H1 (cell line): ENCODE measurements around the gene ALDH3A1. TPM values are rescaled to one million over a fixed set of nuclear protein-coding genes. Genes with fewer than 3 reads are reported as not detected.

Experiments used
- CTCF ChIA-PET: fragments of 300-600 bp; sonication (Branson Sonifier 250); formaldehyde crosslinking; loops from one replicate; lab custom pipeline; 2021; ENCODE audit not compliant: partially characterized antibody; lab: Charles Lee
- POLR2A ChIA-PET: fragments of 300-600 bp; sonication (Branson Sonifier 250); formaldehyde crosslinking; loops from one replicate; lab custom pipeline; 2021; ENCODE audit warnings: inconsistent platforms; ENCODE audit not compliant: partially characterized antibody; lab: Charles Lee
- DNase-seq, 2 experiments: peaks; one replicate each; pipeline versions ENCODE4 v3.0.0 to v3.0.0-alpha.2; 2010 to 2022; ENCODE audit warnings: low spot score in 2 of 2, low read depth in 1 of 2, mixed read lengths in 1 of 2
- FAIRE-seq: peaks from 2 replicates; lab custom pipeline; 2011; peaks lifted over from hg19 to GRCh38; lab: Jason Lieb, UNC
- H2AFZ ChIP-seq: 2 replicates; pipeline ENCODE4 v1.8.1; 2012; ENCODE audit warnings: low read length, inconsistent platforms
- H2AK5ac ChIP-seq: 2 replicates; pipeline ENCODE4 v1.6.1; 2013; ENCODE audit warnings: low read depth, low read length
- H2BK120ac ChIP-seq: replicated peaks from 2 replicates; pipeline ENCODE3; 2013; ENCODE audit warnings: low read depth, low read length, inconsistent platforms
- H2BK12ac ChIP-seq: 2 replicates; pipeline ENCODE4 v1.6.1; 2013; ENCODE audit warnings: low read depth, low read length
- H2BK15ac ChIP-seq: 2 replicates; pipeline ENCODE4 v1.6.1; 2013; ENCODE audit warnings: low read length
- H2BK20ac ChIP-seq: 2 replicates; pipeline ENCODE4 v1.6.1; 2013; ENCODE audit warnings: low read length
- H2BK5ac ChIP-seq: 2 replicates; pipeline ENCODE4 v1.6.1; 2013; ENCODE audit warnings: low read depth, low read length
- H3K14ac ChIP-seq: 2 replicates; pipeline ENCODE4 v1.6.1; 2013; ENCODE audit warnings: inconsistent platforms; ENCODE audit not compliant: insufficient read length
- H3K18ac ChIP-seq: 2 replicates; pipeline ENCODE4 v1.6.1; 2013; ENCODE audit warnings: low read length; ENCODE audit errors: extremely low read depth
- H3K23ac ChIP-seq: 2 replicates; pipeline ENCODE4 v1.6.1; 2013; ENCODE audit warnings: inconsistent platforms; ENCODE audit not compliant: insufficient read length
- H3K23me2 ChIP-seq: 2 replicates; pipeline ENCODE4 v1.6.1; 2013; ENCODE audit warnings: low read depth, low read length
- H3K27ac ChIP-seq: 2 replicates; pipeline ENCODE4 v1.6.1; 2011; ENCODE audit warnings: low read depth, low read length, inconsistent platforms
- H3K27me3 ChIP-seq, 4 experiments: replicated peaks in 1 of 4; 1 replicate in 1 of 4; 2 replicates in 3 of 4; pipeline versions ENCODE4 v1.6.1 to v1.8.1; 2011 to 2013; ENCODE audit warnings: low read length in 3 of 4, mild to moderate bottlenecking in 3 of 4, inconsistent platforms in 2 of 4, mixed read lengths in 2 of 4, moderate library complexity in 1 of 4; ENCODE audit not compliant: control insufficient read depth in 3 of 4, insufficient read depth in 3 of 4; ENCODE audit errors: extremely low read depth in 1 of 4
- H3K36me3 ChIP-seq, 4 experiments: 2 replicates each; pipeline versions ENCODE4 v1.6.1 to v1.8.1; 2011 to 2013; ENCODE audit warnings: mild to moderate bottlenecking in 4 of 4, low read length in 3 of 4, moderate library complexity in 2 of 4, control low read depth in 1 of 4, inconsistent platforms in 1 of 4; ENCODE audit not compliant: insufficient read depth in 4 of 4, control insufficient read depth in 2 of 4
- H3K4ac ChIP-seq: replicated peaks from 2 replicates; pipeline ENCODE3; 2013; ENCODE audit warnings: low read length, low read depth, mixed read lengths, inconsistent platforms; ENCODE audit not compliant: insufficient read length
- H3K4me1 ChIP-seq, 4 experiments: replicated peaks in 1 of 4; 1 replicate in 1 of 4; 2 replicates in 3 of 4; pipeline versions ENCODE4 v1.6.1 to v1.8.1; 2011 to 2013; ENCODE audit warnings: low read length in 3 of 4, inconsistent platforms in 2 of 4, mixed read lengths in 1 of 4; ENCODE audit not compliant: insufficient read depth in 4 of 4, control insufficient read depth in 3 of 4
- H3K4me2 ChIP-seq, 2 experiments: 2 replicates each; pipeline versions ENCODE4 v1.6.1 to v1.8.1; 2011 to 2013; ENCODE audit warnings: low read depth in 2 of 2, low read length in 2 of 2, control low read depth in 1 of 2, inconsistent platforms in 1 of 2, mild to moderate bottlenecking in 1 of 2; ENCODE audit not compliant: insufficient read depth in 1 of 2
- H3K4me3 ChIP-seq, 4 experiments: fragments of 200-600, 300-600 bp in 1 of 4; sonication (generic), shearing (Covaris generic), sonication (Bioruptor Twin) in 1 of 4; 2 replicates each; pipeline versions ENCODE4 v1.5.1 to v1.8.1; 2011 to 2016; ENCODE audit warnings: low read length in 4 of 4, low read depth in 3 of 4, control low read depth in 2 of 4, inconsistent platforms in 2 of 4, mild to moderate bottlenecking in 2 of 4, mixed read lengths in 1 of 4, moderate library complexity in 1 of 4; ENCODE audit not compliant: insufficient read depth in 2 of 4; ENCODE audit errors: extremely low read depth in 1 of 4
- H3K56ac ChIP-seq: replicated peaks from 2 replicates; pipeline ENCODE3; 2013; ENCODE audit warnings: low read depth, mild to moderate bottlenecking, mixed read lengths, low read length, inconsistent platforms; ENCODE audit not compliant: insufficient read length
- H3K79me1 ChIP-seq: 2 replicates; pipeline ENCODE4 v1.6.1; 2013; ENCODE audit warnings: low read depth, low read length, control low read depth
- H3K79me2 ChIP-seq, 2 experiments: 2 replicates each; pipeline versions ENCODE4 v1.6.1 to v1.8.1; 2012 to 2013; ENCODE audit warnings: low read length in 2 of 2, mild to moderate bottlenecking in 2 of 2, inconsistent platforms in 1 of 2; ENCODE audit not compliant: insufficient read depth in 2 of 2, control insufficient read depth in 1 of 2
- H3K9ac ChIP-seq, 4 experiments: replicated peaks in 1 of 4; 1 replicate in 1 of 4; 2 replicates in 3 of 4; pipeline versions ENCODE4 v1.6.1 to v1.8.1; 2011 to 2013; ENCODE audit warnings: low read depth in 3 of 4, low read length in 3 of 4, control low read depth in 2 of 4, mild to moderate bottlenecking in 2 of 4, moderate library complexity in 2 of 4, inconsistent platforms in 1 of 4; ENCODE audit errors: extremely low read depth in 1 of 4
- H3K9me3 ChIP-seq, 2 experiments: 2 replicates each; pipeline versions ENCODE4 v1.6.1 to v1.8.1; 2012 to 2013; ENCODE audit warnings: mild to moderate bottlenecking in 2 of 2, moderate library complexity in 2 of 2, control low read depth in 1 of 2, inconsistent platforms in 1 of 2, low read depth in 1 of 2, low read length in 1 of 2, mixed read lengths in 1 of 2; ENCODE audit not compliant: insufficient read depth in 2 of 2
- H4K20me1 ChIP-seq, 2 experiments: replicated peaks in 1 of 2; 2 replicates each; pipeline versions ENCODE3 to v1.8.1; 2011 to 2013; ENCODE audit warnings: inconsistent platforms in 2 of 2, low read length in 2 of 2, mild to moderate bottlenecking in 1 of 2; ENCODE audit not compliant: insufficient read depth in 2 of 2, control insufficient read depth in 1 of 2
- H4K5ac ChIP-seq: 2 replicates; pipeline ENCODE4 v1.6.1; 2013; ENCODE audit warnings: low read length, low read depth, mixed read lengths, inconsistent platforms; ENCODE audit not compliant: insufficient read length
- H4K8ac ChIP-seq: 2 replicates; pipeline ENCODE4 v1.8.0; 2013; ENCODE audit warnings: mild to moderate bottlenecking, moderate library complexity, low read length, inconsistent platforms; ENCODE audit not compliant: insufficient read depth; ENCODE audit errors: extremely low read depth
- H4K91ac ChIP-seq: replicated peaks from 2 replicates; pipeline ENCODE3; 2013; ENCODE audit warnings: low read length, mixed read lengths, inconsistent platforms; ENCODE audit not compliant: insufficient read length
- CBX8 ChIP-seq: fragments of 300-800, 300-1000 bp; sonication (generic); IDR thresholded peaks from 2 replicates; pipeline ENCODE4 v1.7.1; 2016; ENCODE audit warnings: low read depth, low read length, borderline replicate concordance
- WGBS, 2 experiments: shearing (Covaris generic) in 1 of 2; methylation state at CpG; one replicate each; pipeline versions ENCODE4 v1.1.6 to v1.1.7; 2013 to 2015; ENCODE audit warnings: low lambda C conversion rate in 2 of 2, mixed read lengths in 2 of 2, inconsistent platforms in 1 of 2, low coverage in 1 of 2, missing lambda C conversion rate in 1 of 2; ENCODE audit not compliant: insufficient replicate concordance in 2 of 2, insufficient coverage in 1 of 2, insufficient read length in 1 of 2; ENCODE audit errors: extremely low coverage in 1 of 2, missing lambda C conversion rate in 1 of 2; 5-methylcytosine and 5-hydroxymethylcytosine counted together
- polyA plus RNA-seq, 7 experiments: library from polyadenylated mRNA; depleted of rRNA in 3 of 7; stranded (reverse) in 5 of 7; unstranded in 2 of 7; fragments of >200 nt in 5 of 7; fragments of 200-250 nt in 2 of 7; gene quantifications; 1 replicate in 5 of 7; 2 replicates in 1 of 7; 4 replicates in 1 of 7; pipeline versions ENCODE4 v1.2.1 to v1.2.3, GENCODE V29; 2011 to 2013; ENCODE audit warnings: missing spikeins in 2 of 7, mixed read lengths in 2 of 7
- total RNA-seq: library from RNA; stranded (reverse); fragmentation: NEBNext Ultra II Directional; extraction: Animal tissue kit (Norgen Biotek cat#: 25700); gene quantifications from 2 replicates; pipeline ENCODE4 v1.2.1, GENCODE V29; 2021
- TF ChIP-seq, protein P1 (sequence below), 3 experiments: IDR thresholded peaks; 1 replicate in 2 of 3; 2 replicates in 1 of 3; pipeline versions ENCODE4 v1.5.1 to v1.6.1; 2011; ENCODE audit warnings: low read length in 3 of 3, mild to moderate bottlenecking in 3 of 3, inconsistent platforms in 2 of 3, low read depth in 1 of 3, moderate library complexity in 1 of 3; ENCODE audit not compliant: insufficient read depth in 1 of 3; ENCODE audit errors: control extremely low read depth in 1 of 3

Gene ALDH3A1
- total and polyA plus RNA-seq, 2 of the 8 experiments (the other 6 are each of a cell fraction or from before 2014, with no cell fraction given) = 0.37 to 1.4 TPM

DNA sequence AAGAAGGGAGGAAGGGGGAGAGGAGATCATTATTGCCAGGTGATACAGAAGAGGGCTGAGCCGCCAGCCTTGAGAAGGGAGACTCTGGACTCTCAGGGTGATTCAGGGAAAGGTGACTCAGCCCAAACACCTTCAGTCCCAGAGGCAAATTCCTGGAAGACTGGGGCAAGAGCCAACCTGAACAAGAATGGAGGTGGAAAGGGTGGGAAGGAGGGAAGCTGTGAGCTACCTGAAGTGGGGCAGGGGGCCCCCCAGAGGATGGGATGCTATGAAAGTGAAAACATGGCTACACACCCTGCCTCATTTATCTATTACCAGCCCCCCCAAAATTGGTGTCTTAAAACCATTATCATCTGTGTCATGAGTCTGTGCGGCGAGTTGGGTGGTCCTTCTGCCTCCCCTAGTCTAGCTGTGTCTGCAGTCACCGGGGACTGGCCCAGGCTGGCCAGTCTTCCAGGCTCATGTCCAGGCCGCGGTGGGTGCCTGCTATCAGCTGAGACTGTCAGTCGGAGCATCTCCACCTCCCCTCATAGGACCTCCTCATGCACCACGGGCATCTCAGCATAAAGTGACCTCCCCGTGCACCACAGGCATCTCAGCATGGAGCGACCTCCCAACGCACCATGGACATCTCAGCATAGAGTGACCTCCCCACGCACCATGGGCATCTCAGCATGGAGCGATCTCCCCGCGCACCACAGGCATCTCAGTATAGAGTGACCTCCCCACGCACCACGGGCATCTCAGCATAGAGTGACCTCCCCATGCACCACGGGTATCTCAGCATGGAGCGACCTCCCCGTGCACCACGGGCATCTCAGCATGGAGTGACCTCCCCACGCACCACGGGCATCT is 28.5 kb downstream of the ALDH3A1 start:
- H2BK5ac ChIP-seq = no peak overlapping the region
- ChIA-PET CTCF (interaction anchor here (0.7 to 8.7 kb wide), 33 partner anchors 8 to 376 kb away, joined by 3 to 56 read pairs (median 4); partner anchors contain the start of genes ALDH3A2, B9D1 and SLC47A1), POLR2A (interaction anchor here (3.9 kb wide), 1 partner anchor 71 kb away, joined by 16 read pairs; the partner anchor contains the start of gene ALDH3A2)
- no peak overlapping the region for H2BK20ac ChIP-seq
- peak overlapping the region; percentile 72; the same call in 1 of the 2 replicates for H2BK15ac ChIP-seq
- H3K9ac ChIP-seq = no peak overlapping the region
- no peak overlapping the region for H3K27ac ChIP-seq
- 92% methylated on average over 18 of the region's 23 CpGs; no CpG with 5 or more reads in 1 of the 2 experiments for WGBS, 2 experiments
- DNase-seq = no peak
- no peak overlapping the region for H3K23ac ChIP-seq
- H3K4me2 ChIP-seq = no peak overlapping the region
- no peak overlapping the region for H3K18ac ChIP-seq
- H3K14ac ChIP-seq = no peak overlapping the region
- peaks cover 0 to under 1% (median 0%) of the 10 kb centered on the region in 4 experiments; a peak in 1 of 7 replicates for H3K4me1 ChIP-seq
- H3K4me3 ChIP-seq = no peak overlapping the region
- TF ChIP-seq, protein P1, sequence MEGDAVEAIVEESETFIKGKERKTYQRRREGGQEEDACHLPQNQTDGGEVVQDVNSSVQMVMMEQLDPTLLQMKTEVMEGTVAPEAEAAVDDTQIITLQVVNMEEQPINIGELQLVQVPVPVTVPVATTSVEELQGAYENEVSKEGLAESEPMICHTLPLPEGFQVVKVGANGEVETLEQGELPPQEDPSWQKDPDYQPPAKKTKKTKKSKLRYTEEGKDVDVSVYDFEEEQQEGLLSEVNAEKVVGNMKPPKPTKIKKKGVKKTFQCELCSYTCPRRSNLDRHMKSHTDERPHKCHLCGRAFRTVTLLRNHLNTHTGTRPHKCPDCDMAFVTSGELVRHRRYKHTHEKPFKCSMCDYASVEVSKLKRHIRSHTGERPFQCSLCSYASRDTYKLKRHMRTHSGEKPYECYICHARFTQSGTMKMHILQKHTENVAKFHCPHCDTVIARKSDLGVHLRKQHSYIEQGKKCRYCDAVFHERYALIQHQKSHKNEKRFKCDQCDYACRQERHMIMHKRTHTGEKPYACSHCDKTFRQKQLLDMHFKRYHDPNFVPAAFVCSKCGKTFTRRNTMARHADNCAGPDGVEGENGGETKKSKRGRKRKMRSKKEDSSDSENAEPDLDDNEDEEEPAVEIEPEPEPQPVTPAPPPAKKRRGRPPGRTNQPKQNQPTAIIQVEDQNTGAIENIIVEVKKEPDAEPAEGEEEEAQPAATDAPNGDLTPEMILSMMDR (IDR thresholded peaks at IDR 0.05; ENCODE audit: control extremely low read depth in 1 of 3, insufficient read depth in 1 of 3, low read depth in 1 of 3, low read length in 3 of 3) = no peak
- TF ChIP-seq CBX8 = no peak
- H4K5ac ChIP-seq = no peak overlapping the region
- H3K79me1 ChIP-seq = no peaks in the 10 kb centered on the region
- H3K27me3 ChIP-seq = no peaks in the 10 kb centered on the region
- no peak overlapping the region for H4K8ac ChIP-seq
- no peaks in the 10 kb centered on the region for H3K36me3 ChIP-seq
- no peaks in the 10 kb centered on the region for H3K9me3 ChIP-seq
- FAIRE-seq = no peak
- H4K91ac ChIP-seq = no peak overlapping the region
- H4K20me1 ChIP-seq = no peaks in the 10 kb centered on the region
- H2BK12ac ChIP-seq = peak overlapping the region; percentile 39; the same call in 1 of the 2 replicates
- H2AFZ ChIP-seq = no peak overlapping the region
- H3K4ac ChIP-seq = no peak overlapping the region
- no peak overlapping the region for H3K56ac ChIP-seq
- H2BK120ac ChIP-seq = no peak overlapping the region
- H2AK5ac ChIP-seq = no peak overlapping the region
- H3K23me2 ChIP-seq = no peaks in the 10 kb centered on the region
- H3K79me2 ChIP-seq = no peaks in the 10 kb centered on the region
